HEK293 (cell line): ENCODE measurements around the gene PSTPIP2.

Experiments used
- CTCF ChIA-PET: fragments of 350-600 bp; formaldehyde crosslinking; extraction: SDS; loops from one replicate; lab custom pipeline; 2021; ENCODE audit warnings: antibody characterized with exemption; lab: Yijun Ruan, JAX
- POLR2A ChIA-PET: fragments of 300-600 bp; formaldehyde crosslinking; extraction: SDS; loops from one replicate; lab custom pipeline; 2020; ENCODE audit warnings: antibody characterized with exemption, inconsistent platforms; lab: Yijun Ruan, JAX
- H3K27ac ChIP-seq: fragments of 200-500 bp; sonication (Bioruptor generic); 2 replicates; pipeline ENCODE4 v1.5.1; 2014; ENCODE audit warnings: low read depth, low read length, control low read depth, inconsistent platforms; ENCODE audit errors: extremely low read depth
- H3K36me3 ChIP-seq, 2 experiments: fragments of 200-500 bp in 1 of 2; sonication (Bioruptor generic) in 1 of 2; 1 replicate in 1 of 2; 2 replicates in 1 of 2; pipeline ENCODE4 v1.5.1; 2014 to 2017; ENCODE audit warnings: inconsistent platforms in 2 of 2, low read length in 2 of 2; ENCODE audit not compliant: control insufficient read depth in 2 of 2, insufficient read depth in 1 of 2
- H3K4me1 ChIP-seq: fragments of 200-500 bp; sonication (Bioruptor generic); 2 replicates; pipeline ENCODE4 v1.5.1; 2014; ENCODE audit warnings: mild to moderate bottlenecking, low read length, inconsistent platforms; ENCODE audit not compliant: control insufficient read depth, insufficient read depth
- H3K4me3 ChIP-seq: 2 replicates; pipeline ENCODE4 v1.5.1; 2011; ENCODE audit warnings: low read depth, mild to moderate bottlenecking, control low read depth, low read length, moderate library complexity
- H3K9me3 ChIP-seq: fragments of 200-500 bp; sonication (Bioruptor generic); 2 replicates; pipeline ENCODE4 v1.5.1; 2014; ENCODE audit warnings: low read depth, low read length, inconsistent platforms; ENCODE audit not compliant: control insufficient read depth, insufficient read depth
- KLF7 ChIP-seq: fragments of 450-650 bp; formaldehyde crosslinking; IDR thresholded peaks from 2 replicates; pipeline ENCODE4 v1.5.1; 2016; ENCODE audit warnings: missing biosample characterization, missing genetic modification characterization, borderline replicate concordance
- KLF8 ChIP-seq: fragments of 450-650 bp; formaldehyde crosslinking; IDR thresholded peaks from 2 replicates; pipeline ENCODE4 v1.5.1; 2016; ENCODE audit warnings: missing biosample characterization, missing genetic modification characterization
- KLF9 ChIP-seq: fragments of 450-650 bp; formaldehyde crosslinking; IDR thresholded peaks from 2 replicates; pipeline ENCODE4 v1.5.1; 2016; ENCODE audit warnings: missing biosample characterization, missing genetic modification characterization, low read depth
- WT1 ChIP-seq: fragments of 450-650 bp; formaldehyde crosslinking; IDR thresholded peaks from 2 replicates; pipeline ENCODE4 v1.5.1; 2016; ENCODE audit warnings: missing biosample characterization, missing genetic modification characterization
- ZBTB10 ChIP-seq: fragments of 450-650 bp; formaldehyde crosslinking; IDR thresholded peaks from 2 replicates; pipeline ENCODE4 v1.5.1; 2016; ENCODE audit warnings: missing biosample characterization, missing genetic modification characterization
- ZBTB8A ChIP-seq: fragments of 450-650 bp; formaldehyde crosslinking; IDR thresholded peaks from 2 replicates; pipeline ENCODE4 v1.5.1; 2016; ENCODE audit warnings: missing biosample characterization, missing genetic modification characterization
- ZFP69B ChIP-seq: fragments of 450-650 bp; formaldehyde crosslinking; IDR thresholded peaks from 2 replicates; pipeline ENCODE4 v1.5.1; 2016; ENCODE audit warnings: missing biosample characterization, missing genetic modification characterization
- ZIC2 ChIP-seq: fragments of 450-650 bp; formaldehyde crosslinking; IDR thresholded peaks from 2 replicates; pipeline ENCODE4 v1.5.1; 2016; ENCODE audit warnings: missing biosample characterization, missing genetic modification characterization
- ZNF19 ChIP-seq: fragments of 450-650 bp; formaldehyde crosslinking; IDR thresholded peaks from 2 replicates; pipeline ENCODE4; 2016; ENCODE audit warnings: missing biosample characterization, missing genetic modification characterization, low read depth
- ZNF239 ChIP-seq: fragments of 450-650 bp; formaldehyde crosslinking; IDR thresholded peaks from 2 replicates; pipeline ENCODE4 v1.5.1; 2016; ENCODE audit warnings: missing biosample characterization, missing genetic modification characterization
- ZNF266 ChIP-seq: fragments of 450-650 bp; formaldehyde crosslinking; IDR thresholded peaks from 2 replicates; pipeline ENCODE4 v1.5.1; 2016; ENCODE audit warnings: missing biosample characterization, missing genetic modification characterization, low read depth
- ZNF350 ChIP-seq: fragments of 450-650 bp; formaldehyde crosslinking; IDR thresholded peaks from 2 replicates; pipeline ENCODE4 v1.5.0; 2017; ENCODE audit warnings: missing biosample characterization, mild to moderate bottlenecking, missing genetic modification characterization
- ZNF558 ChIP-seq: fragments of 450-650 bp; formaldehyde crosslinking; IDR thresholded peaks from 2 replicates; pipeline ENCODE4 v1.5.1; 2016; ENCODE audit warnings: missing biosample characterization, missing genetic modification characterization
- ZNF624 ChIP-seq: fragments of 450-650 bp; formaldehyde crosslinking; IDR thresholded peaks from 2 replicates; pipeline ENCODE4 v1.5.1; 2017; ENCODE audit warnings: missing biosample characterization, missing genetic modification characterization
- ZNF791 ChIP-seq: fragments of 450-650 bp; formaldehyde crosslinking; IDR thresholded peaks from 2 replicates; pipeline ENCODE4 v1.5.1; 2016; ENCODE audit warnings: missing biosample characterization, missing genetic modification characterization
- TF ChIP-seq, protein P1 (sequence below): fragments of 450-650 bp; formaldehyde crosslinking; IDR thresholded peaks from 2 replicates; pipeline ENCODE4; 2016; ENCODE audit warnings: missing biosample characterization, missing genetic modification characterization

Gene PSTPIP2

GRCh38 chr18:45954070-45954934 is 117.8 kb downstream of the PSTPIP2 start (continued):
- TF ChIP-seq ZNF266 (tag by site-specific recombination), result no peak
- TF ChIP-seq ZNF558 (tag by site-specific recombination), result no peak
- TF ChIP-seq ZFP69B (tag by site-specific recombination), result no peak

DNA sequence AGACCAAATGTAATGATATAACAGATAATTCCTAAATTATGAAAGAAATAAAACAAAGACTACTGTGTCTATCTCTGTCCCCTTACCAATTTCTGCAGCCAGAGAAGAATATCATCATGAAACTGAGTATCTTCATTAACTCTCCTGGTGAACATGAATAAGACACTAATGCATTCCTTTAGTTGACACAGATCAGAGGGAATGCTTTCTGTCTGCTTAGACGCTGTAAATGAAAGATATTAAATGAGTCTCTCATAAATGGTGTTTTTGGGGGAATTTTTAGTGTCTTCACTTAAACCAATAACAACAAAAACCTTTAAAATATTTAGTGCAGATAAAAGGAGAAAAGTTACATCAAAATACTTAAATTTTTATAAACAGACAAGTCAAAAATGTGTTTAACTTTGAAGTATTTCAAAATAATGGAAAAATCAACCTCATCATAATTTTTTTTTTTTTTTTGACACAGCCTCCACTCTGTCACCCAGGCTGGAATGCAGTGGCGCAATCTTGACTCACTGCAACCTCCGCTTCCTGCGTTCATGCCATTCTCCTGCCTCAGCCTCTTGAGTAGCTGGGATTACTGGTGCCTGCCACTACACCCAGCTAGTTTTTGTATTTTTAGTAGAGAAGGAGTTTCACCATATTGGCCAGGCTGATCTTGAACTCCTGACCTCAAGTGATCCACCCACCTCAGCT is 120.9 kb downstream of the PSTPIP2 start:
- H3K27ac ChIP-seq, result no peak overlapping the region
- CTCF ChIA-PET, result interaction anchor here (1.2 kb wide), 1 partner anchor 285 kb away, joined by 5 read pairs; no protein-coding TSS in a partner anchor
- TF ChIP-seq, protein P1, sequence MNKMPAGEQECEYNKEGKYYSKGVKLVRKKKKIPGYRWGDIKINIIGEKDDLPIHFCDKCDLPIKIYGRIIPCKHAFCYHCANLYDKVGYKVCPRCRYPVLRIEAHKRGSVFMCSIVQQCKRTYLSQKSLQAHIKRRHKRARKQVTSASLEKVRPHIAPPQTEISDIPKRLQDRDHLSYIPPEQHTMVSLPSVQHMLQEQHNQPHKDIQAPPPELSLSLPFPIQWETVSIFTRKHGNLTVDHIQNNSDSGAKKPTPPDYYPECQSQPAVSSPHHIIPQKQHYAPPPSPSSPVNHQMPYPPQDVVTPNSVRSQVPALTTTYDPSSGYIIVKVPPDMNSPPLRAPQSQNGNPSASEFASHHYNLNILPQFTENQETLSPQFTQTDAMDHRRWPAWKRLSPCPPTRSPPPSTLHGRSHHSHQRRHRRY (tag by site-specific recombination), result no peak
- TF ChIP-seq KLF8 (tag by site-specific recombination), result no peak
- no peak for TF ChIP-seq ZIC2 (tag by site-specific recombination)
- TF ChIP-seq ZNF350 (tag by site-specific recombination), result no peak
- TF ChIP-seq ZBTB10 (tag by site-specific recombination), result no peak
- TF ChIP-seq ZNF19 (tag by site-specific recombination), result no peak
- no peak for TF ChIP-seq KLF9
- no peak for TF ChIP-seq ZBTB8A (tag by site-specific recombination)
- no peak for TF ChIP-seq ZNF624 (tag by site-specific recombination)
- TF ChIP-seq, all 188 proteins: peak for 0
- Histone ChIP-seq H3K4me1 (no peaks in the 10 kb centered on the region), H3K36me3 (peaks cover 47 to 83% of the 10 kb centered on the region in 2 experiments), H3K9me3 (no peaks in the 10 kb centered on the region), H3K4me3 (no peak overlapping the region)
- POLR2A ChIA-PET, result no interaction called here

GRCh38 chr18:45945669-45946068 is 126.4 kb downstream of the PSTPIP2 start:
- H3K27ac ChIP-seq, result no peak overlapping the region
- CTCF ChIA-PET, result interaction anchor here (0.6 to 1.2 kb wide), 3 partner anchors 281 to 1617 kb away, joined by 3 to 5 read pairs (median 3); no protein-coding TSS in a partner anchor
- H3K9me3 ChIP-seq, result no peaks in the 10 kb centered on the region
- no peaks in the 10 kb centered on the region for H3K4me1 ChIP-seq
- H3K4me3 ChIP-seq, result no peak overlapping the region
- TF ChIP-seq ZNF239 (tag by site-specific recombination) (no peak), ZNF791 (tag by site-specific recombination) (no peak), WT1 (tag by site-specific recombination) (no peak), KLF7 (tag by site-specific recombination) (no peak)
- TF ChIP-seq, all 188 proteins: peak for 0
- H3K36me3 ChIP-seq, result peaks cover 68 to 92% of the 10 kb centered on the region in 2 experiments
- POLR2A ChIA-PET, result no interaction called here
